ENCODE data around the gene CCDC80. TPM values are rescaled to one million over a fixed set of nuclear protein-coding genes. Genes with fewer than 3 reads are reported as not detected.

CCDC80 gene
- total and polyA plus RNA-seq, 9 of the 15 experiments (the other 6 are each of a cell fraction or from before 2014, with no cell fraction given) = 0.17 to 2.0 (median 1.1) TPM

DNA sequence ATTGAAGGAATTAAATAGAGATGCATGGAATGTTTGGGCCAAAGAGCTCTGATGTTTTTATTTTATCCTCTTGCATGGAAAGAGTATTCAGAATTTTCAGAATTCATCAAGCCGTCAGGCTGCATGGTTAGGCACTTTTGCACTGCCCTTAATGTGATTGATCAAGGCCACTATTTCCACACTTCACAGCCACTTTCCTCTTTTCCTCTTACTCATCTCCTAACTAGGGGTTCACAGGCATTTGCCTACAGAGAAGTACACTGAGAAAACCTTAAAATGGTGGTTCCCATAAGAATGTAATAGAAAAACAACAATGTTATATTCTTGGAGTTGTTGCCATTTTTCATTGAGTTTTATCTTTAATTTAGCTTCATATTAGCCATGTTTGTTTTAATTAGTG lies 68.2 kb downstream of the CCDC80 start:
- ChIA-PET POLR2A (interaction anchor here (0.5 kb wide), 1 partner anchor 1021 kb away, joined by 3 read pairs; no protein-coding TSS in a partner anchor), CTCF (ENCODE audit: low intra/inter-chr PET ratio) (no interaction called here)
- TF ChIP-seq SMARCB1 (IDR thresholded peaks at IDR 0.05; ENCODE audit: insufficient read length, low read depth) (no peak), ZNF507 (tag; conservative IDR thresholded peaks at IDR 0.05) (no peak), RBM17 (IDR thresholded peaks at IDR 0.05; ENCODE audit: borderline replicate concordance, low read depth, low read length) (no peak), XRCC4 (IDR thresholded peaks at IDR 0.05; ENCODE audit: extremely low read depth, insufficient read depth, insufficient read length) (no peak), SRSF9 (IDR thresholded peaks at IDR 0.05; ENCODE audit: borderline replicate concordance, low read depth, low read length) (no peak), SPI1 (IDR thresholded peaks at IDR 0.05; ENCODE audit: borderline replicate concordance, low read depth, low read length) (no peak), NFRKB (IDR thresholded peaks at IDR 0.05; ENCODE audit: low read depth) (no peak), SAFB2 (IDR thresholded peaks at IDR 0.05; ENCODE audit: borderline replicate concordance, low read depth, low read length, severe bottlenecking) (no peak), TAF7 (tag; IDR thresholded peaks at IDR 0.05) (no peak), SOX6 (IDR thresholded peaks at IDR 0.05) (no peak), CEBPB (tag; IDR thresholded peaks at IDR 0.05) (no peak), PTBP1 (IDR thresholded peaks at IDR 0.05; ENCODE audit: low read depth, low read length) (no peak)
- TF ChIP-seq, protein P1, sequence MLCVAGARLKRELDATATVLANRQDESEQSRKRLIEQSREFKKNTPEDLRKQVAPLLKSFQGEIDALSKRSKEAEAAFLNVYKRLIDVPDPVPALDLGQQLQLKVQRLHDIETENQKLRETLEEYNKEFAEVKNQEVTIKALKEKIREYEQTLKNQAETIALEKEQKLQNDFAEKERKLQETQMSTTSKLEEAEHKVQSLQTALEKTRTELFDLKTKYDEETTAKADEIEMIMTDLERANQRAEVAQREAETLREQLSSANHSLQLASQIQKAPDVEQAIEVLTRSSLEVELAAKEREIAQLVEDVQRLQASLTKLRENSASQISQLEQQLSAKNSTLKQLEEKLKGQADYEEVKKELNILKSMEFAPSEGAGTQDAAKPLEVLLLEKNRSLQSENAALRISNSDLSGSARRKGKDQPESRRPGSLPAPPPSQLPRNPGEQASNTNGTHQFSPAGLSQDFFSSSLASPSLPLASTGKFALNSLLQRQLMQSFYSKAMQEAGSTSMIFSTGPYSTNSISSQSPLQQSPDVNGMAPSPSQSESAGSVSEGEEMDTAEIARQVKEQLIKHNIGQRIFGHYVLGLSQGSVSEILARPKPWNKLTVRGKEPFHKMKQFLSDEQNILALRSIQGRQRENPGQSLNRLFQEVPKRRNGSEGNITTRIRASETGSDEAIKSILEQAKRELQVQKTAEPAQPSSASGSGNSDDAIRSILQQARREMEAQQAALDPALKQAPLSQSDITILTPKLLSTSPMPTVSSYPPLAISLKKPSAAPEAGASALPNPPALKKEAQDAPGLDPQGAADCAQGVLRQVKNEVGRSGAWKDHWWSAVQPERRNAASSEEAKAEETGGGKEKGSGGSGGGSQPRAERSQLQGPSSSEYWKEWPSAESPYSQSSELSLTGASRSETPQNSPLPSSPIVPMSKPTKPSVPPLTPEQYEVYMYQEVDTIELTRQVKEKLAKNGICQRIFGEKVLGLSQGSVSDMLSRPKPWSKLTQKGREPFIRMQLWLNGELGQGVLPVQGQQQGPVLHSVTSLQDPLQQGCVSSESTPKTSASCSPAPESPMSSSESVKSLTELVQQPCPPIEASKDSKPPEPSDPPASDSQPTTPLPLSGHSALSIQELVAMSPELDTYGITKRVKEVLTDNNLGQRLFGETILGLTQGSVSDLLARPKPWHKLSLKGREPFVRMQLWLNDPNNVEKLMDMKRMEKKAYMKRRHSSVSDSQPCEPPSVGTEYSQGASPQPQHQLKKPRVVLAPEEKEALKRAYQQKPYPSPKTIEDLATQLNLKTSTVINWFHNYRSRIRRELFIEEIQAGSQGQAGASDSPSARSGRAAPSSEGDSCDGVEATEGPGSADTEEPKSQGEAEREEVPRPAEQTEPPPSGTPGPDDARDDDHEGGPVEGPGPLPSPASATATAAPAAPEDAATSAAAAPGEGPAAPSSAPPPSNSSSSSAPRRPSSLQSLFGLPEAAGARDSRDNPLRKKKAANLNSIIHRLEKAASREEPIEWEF (CRISPR knock-in tag; IDR thresholded peaks at IDR 0.05) = no peak
- TF ChIP-seq, protein P2, sequence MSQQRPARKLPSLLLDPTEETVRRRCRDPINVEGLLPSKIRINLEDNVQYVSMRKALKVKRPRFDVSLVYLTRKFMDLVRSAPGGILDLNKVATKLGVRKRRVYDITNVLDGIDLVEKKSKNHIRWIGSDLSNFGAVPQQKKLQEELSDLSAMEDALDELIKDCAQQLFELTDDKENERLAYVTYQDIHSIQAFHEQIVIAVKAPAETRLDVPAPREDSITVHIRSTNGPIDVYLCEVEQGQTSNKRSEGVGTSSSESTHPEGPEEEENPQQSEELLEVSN (IDR thresholded peaks at IDR 0.05; ENCODE audit: borderline replicate concordance in 1 of 2, extremely low read depth in 1 of 2, insufficient read depth in 1 of 2, insufficient read length in 1 of 2, low read depth in 1 of 2, low read length in 1 of 2, poor library complexity in 1 of 2, severe bottlenecking in 1 of 2) = no peak
- Histone ChIP-seq H3K9me3 (replicated peaks; ENCODE audit: control insufficient read depth, insufficient read depth, low read depth, low read length) (no peaks in the 10 kb centered on the region), H3K27me3 (ENCODE audit: control insufficient read depth in 2 of 2, insufficient read depth in 2 of 2, low read length in 2 of 2) (no peaks in the 10 kb centered on the region), H3K9ac (ENCODE audit: insufficient read depth in 1 of 2, low read depth in 2 of 2, low read length in 2 of 2) (no peak overlapping the region), H3K9me1 (ENCODE audit: control insufficient read depth, insufficient read depth, low read length) (no peaks in the 10 kb centered on the region), H3K27ac (ENCODE audit: extremely low read depth, low read depth, low read length) (no peak overlapping the region), H2AFZ (ENCODE audit: low read depth, low read length) (no peak overlapping the region), H3K79me2 (ENCODE audit: control insufficient read depth, insufficient read depth, low read length) (no peaks in the 10 kb centered on the region), H3K36me3 (ENCODE audit: control insufficient read depth, insufficient read depth, low read length) (peaks cover 5% of the 10 kb centered on the region; the same call in 1 of the 3 replicates), H3K4me3 (no peak overlapping the region), H3K4me1 (replicated peaks in 1 of 2; ENCODE audit: control insufficient read depth in 2 of 2, insufficient read depth in 2 of 2, low read length in 2 of 2) (no peaks in the 10 kb centered on the region), H3K4me2 (ENCODE audit: insufficient read depth, low read length) (no peak overlapping the region), H4K20me1 (replicated peaks; ENCODE audit: control insufficient read depth, insufficient read depth, low read length) (no peaks in the 10 kb centered on the region)
- FAIRE-seq (no peak), DNase-seq (ENCODE audit: extremely low read depth in 1 of 4, low spot score in 3 of 4) (no peak), ATAC-seq (no peak)
- intact Hi-C loops (cut with micrococcal nuclease) = no loop called here
- BruUV-seq (replicated peaks) = no TSS peak
- WGBS (ENCODE audit: insufficient coverage, low coverage, missing lambda C conversion rate) = 78% methylated on average over 1 of the region's 1 CpG
- in situ Hi-C loops (cut with MboI) = no loop called here

Data from K562 (cell line).